Prostate gland (tissue), 2 donors: ENCODE data around the gene TRIM50.

Source experiments
- CTCF ChIP-seq, 4 experiments: fragments of 200-600 bp in 2 of 4; fragments of 450-650 bp in 2 of 4; sonication (generic) in 2 of 4; IDR thresholded peaks; 1 replicate in 3 of 4; 2 replicates in 1 of 4; pipeline ENCODE4 v1.5.1; 2016 to 2019; ENCODE audit warnings: antibody characterized with exemption in 4 of 4, mild to moderate bottlenecking in 2 of 4, moderate library complexity in 2 of 4
- POLR2A ChIP-seq: fragments of 450-650 bp; IDR thresholded peaks from one replicate; pipeline ENCODE4 v1.6.1; 2016; ENCODE audit warnings: antibody characterized with exemption, mild to moderate bottlenecking
- POLR2AphosphoS5 ChIP-seq: sonication (generic); formaldehyde crosslinking; IDR thresholded peaks from one replicate; pipeline ENCODE4 v1.6.1; 2017; ENCODE audit warnings: antibody characterized with exemption

GRCh38 chr7:73328696-73329095 is 814 bp upstream of the TRIM50 start:
- no peak for TF ChIP-seq CTCF (IDR thresholded peaks at IDR 0.05)
- no peak for TF ChIP-seq POLR2A
- no peak for TF ChIP-seq POLR2AphosphoS5
